ENCODE results near the gene FST. TPM values are rescaled to one million over a fixed set of nuclear protein-coding genes. Genes with fewer than 3 reads are reported as not detected.
A peak's percentile ranks its signal among the peaks of the same experiment; 100 is the strongest.

The FST gene
- total and polyA plus RNA-seq, 2 of the 13 experiments (the other 11 are each of a cell fraction or from before 2014, with no cell fraction given): 38.6 to 136 TPM

DNA sequence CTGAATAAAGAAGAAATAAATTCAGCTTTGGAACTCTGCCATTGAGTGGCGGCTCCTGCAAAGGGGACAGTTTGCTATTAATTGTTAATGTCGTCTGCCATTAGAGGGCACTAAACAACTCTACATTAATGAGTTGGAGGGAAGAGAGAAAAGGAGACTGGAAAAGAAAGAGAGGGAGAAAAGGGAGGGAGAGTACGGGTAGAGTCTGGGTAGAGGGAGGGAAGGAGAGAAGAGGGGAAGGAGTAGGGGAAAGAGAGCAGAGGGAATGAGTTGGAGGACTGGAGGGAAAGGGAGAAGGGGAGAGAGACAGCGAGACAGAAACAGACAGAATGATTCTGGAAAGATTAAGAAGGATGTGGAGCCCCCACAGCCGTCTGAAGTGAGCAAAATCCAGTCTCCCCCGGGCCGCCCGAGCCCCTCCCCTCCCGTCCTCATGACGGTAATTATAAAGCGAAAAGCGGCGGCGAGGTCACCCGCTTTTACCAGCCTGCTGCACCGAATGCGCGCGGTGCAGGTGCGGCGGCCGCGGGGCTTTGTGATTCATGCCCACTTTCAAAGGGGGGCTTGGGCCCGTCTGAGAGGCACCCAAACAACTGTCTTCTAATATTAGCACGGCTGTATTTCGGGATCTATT, 1.9 kb upstream of the FST start (continued):
- TF ChIP-seq RERE (CRISPR knock-in tag; IDR thresholded peaks at IDR 0.05; ENCODE audit: low read depth): no peak
- no peak for TF ChIP-seq RFX1 (IDR thresholded peaks at IDR 0.05)
- no peak for TF ChIP-seq JUND (CRISPR knock-in tag; IDR thresholded peaks at IDR 0.05)
- TF ChIP-seq MTF1 (CRISPR knock-in tag; IDR thresholded peaks at IDR 0.05): no peak
- TF ChIP-seq MNT (IDR thresholded peaks at IDR 0.05): no peak
- TF ChIP-seq ZNF740 (CRISPR knock-in tag; IDR thresholded peaks at IDR 0.05): no peak
- no peak for TF ChIP-seq ZNF124 (CRISPR knock-in tag; IDR thresholded peaks at IDR 0.05)
- no peak for TF ChIP-seq ZNF563 (CRISPR knock-in tag; IDR thresholded peaks at IDR 0.05)
- TF ChIP-seq HDAC1 (CRISPR knock-in tag; IDR thresholded peaks at IDR 0.05): peak; percentile 50
- TF ChIP-seq, protein P1, sequence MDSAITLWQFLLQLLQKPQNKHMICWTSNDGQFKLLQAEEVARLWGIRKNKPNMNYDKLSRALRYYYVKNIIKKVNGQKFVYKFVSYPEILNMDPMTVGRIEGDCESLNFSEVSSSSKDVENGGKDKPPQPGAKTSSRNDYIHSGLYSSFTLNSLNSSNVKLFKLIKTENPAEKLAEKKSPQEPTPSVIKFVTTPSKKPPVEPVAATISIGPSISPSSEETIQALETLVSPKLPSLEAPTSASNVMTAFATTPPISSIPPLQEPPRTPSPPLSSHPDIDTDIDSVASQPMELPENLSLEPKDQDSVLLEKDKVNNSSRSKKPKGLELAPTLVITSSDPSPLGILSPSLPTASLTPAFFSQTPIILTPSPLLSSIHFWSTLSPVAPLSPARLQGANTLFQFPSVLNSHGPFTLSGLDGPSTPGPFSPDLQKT (CRISPR knock-in tag; IDR thresholded peaks at IDR 0.05; ENCODE audit: borderline replicate concordance): no peak
- no peak for TF ChIP-seq ZNF557 (CRISPR knock-in tag; IDR thresholded peaks at IDR 0.05)
- TF ChIP-seq PHF20 (CRISPR knock-in tag; IDR thresholded peaks at IDR 0.05): no peak
- TF ChIP-seq SMAD3 (CRISPR knock-in tag; IDR thresholded peaks at IDR 0.05): no peak
- TF ChIP-seq ZNF83 (CRISPR knock-in tag; IDR thresholded peaks at IDR 0.05; ENCODE audit: borderline replicate concordance): no peak
- no peak for TF ChIP-seq ZNF33A (CRISPR knock-in tag; IDR thresholded peaks at IDR 0.05; ENCODE audit: borderline replicate concordance)
- 0 out of 2 replicates have a peak, but pooled peaks have one; percentile 84 for TF ChIP-seq ZNF775 (CRISPR knock-in tag; IDR thresholded peaks at IDR 0.05; ENCODE audit: borderline replicate concordance)
- no peak for TF ChIP-seq ONECUT2 (CRISPR knock-in tag; IDR thresholded peaks at IDR 0.05)
- no peak for TF ChIP-seq KAT2B (IDR thresholded peaks at IDR 0.05; ENCODE audit: borderline replicate concordance, low read depth, low read length)
- peak; percentile 59 for TF ChIP-seq PCBP2 (optimal IDR thresholded peaks at IDR 0.05; ENCODE audit: low read depth, low read length, poor library complexity, severe bottlenecking)
- no peak for TF ChIP-seq FOXA1 (IDR thresholded peaks at IDR 0.05)
- no peak for TF ChIP-seq FOXA1 (CRISPR knock-in tag; IDR thresholded peaks at IDR 0.05)
- no peak for TF ChIP-seq ZBTB34 (CRISPR knock-in tag; IDR thresholded peaks at IDR 0.05)

Measured in HepG2 (cell line).